Stimulated activated effector memory CD8-positive, alpha-beta T cell treated with anti-CD3 and anti-CD28 coated beads, Interleukin-12 subunit alpha, Interleukin-12 subunit beta, amount 100 ng/mL, for 72 hours (primary cell): ENCODE measurements around the gene AVPR1A.

Experiments
- ATAC-seq: fragments of 150-1000 bp; cut with Tn5 transposase; 2 replicates; pipeline ENCODE4 v1.10.0; 2021
- DNase-seq, 2 donors: peaks; one replicate each; pipeline ENCODE4 v3.0.0; 2021 to 2022; ENCODE audit warnings: low spot score in 2 of 2
- H3K27ac Mint-ChIP-seq: one replicate; pipeline ENCODE4 v1.8.0; 2022; ENCODE audit warnings: mild to moderate bottlenecking, mixed read lengths
- H3K36me3 Mint-ChIP-seq: one replicate; pipeline ENCODE4 v1.8.0; 2022; ENCODE audit warnings: mild to moderate bottlenecking, mixed read lengths
- H3K4me1 Mint-ChIP-seq: one replicate; pipeline ENCODE4 v1.8.0; 2022; ENCODE audit warnings: mixed read lengths
- H3K4me3 Mint-ChIP-seq: one replicate; pipeline ENCODE4 v1.8.0; 2022; ENCODE audit warnings: mild to moderate bottlenecking, mixed read lengths
- H3K9me3 Mint-ChIP-seq: one replicate; pipeline ENCODE4 v1.8.0; 2022; ENCODE audit warnings: mixed read lengths

Gene AVPR1A

DNA sequence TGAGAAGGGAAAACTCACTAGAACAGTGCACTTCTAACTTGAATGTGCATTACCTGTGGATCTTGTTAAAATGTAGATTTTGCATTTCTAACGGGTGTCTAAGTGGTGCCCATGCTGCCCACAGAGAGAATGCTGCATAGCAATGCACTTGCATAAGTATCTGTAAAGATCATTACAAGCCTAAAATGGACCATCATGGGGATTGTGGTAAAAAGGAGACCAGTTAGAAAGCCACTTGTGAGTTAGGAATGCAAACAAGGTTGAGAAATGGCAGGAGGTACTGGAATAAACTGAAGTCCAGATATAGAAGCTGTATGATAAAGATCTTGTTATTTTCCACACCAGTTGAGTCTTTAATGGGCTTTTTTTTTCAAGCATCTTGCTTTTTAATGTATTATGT, 18.8 kb downstream of the AVPR1A start:
- Mint-ChIP-seq H3K4me3 (no peak overlapping the region), H3K36me3 (no peaks in the 10 kb centered on the region), H3K4me1 (no peaks in the 10 kb centered on the region), H3K9me3 (peaks cover 3% of the 10 kb centered on the region), H3K27ac (no peak overlapping the region)
- DNase-seq (no peak), ATAC-seq (no peak)

DNA sequence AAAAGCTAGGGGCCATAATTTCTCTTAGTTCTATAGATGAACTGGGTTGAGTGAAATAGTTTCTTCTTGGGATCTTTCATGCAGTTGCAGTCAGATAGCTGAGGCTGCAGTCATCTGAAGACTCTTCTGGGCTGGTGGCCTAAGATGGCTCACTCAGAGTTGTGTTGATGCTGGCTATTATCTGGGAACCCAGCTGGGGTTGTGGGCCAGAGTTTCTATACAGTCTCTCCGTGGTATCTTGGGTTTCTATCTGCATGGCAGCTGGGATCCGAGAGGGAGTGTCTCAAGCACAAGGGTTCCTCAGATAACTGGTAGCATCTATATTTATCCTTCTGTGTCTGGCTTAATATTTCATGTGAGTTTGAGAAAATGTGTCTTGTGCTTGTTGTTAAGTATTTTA, 21.1 kb downstream of the AVPR1A start:
- no peaks in the 10 kb centered on the region for H3K4me1 Mint-ChIP-seq
- no peaks in the 10 kb centered on the region for H3K36me3 Mint-ChIP-seq
- peaks cover 3% of the 10 kb centered on the region for H3K9me3 Mint-ChIP-seq
- no peak overlapping the region for H3K27ac Mint-ChIP-seq
- ATAC-seq: no peak
- DNase-seq: no peak
- no peak overlapping the region for H3K4me3 Mint-ChIP-seq

DNA sequence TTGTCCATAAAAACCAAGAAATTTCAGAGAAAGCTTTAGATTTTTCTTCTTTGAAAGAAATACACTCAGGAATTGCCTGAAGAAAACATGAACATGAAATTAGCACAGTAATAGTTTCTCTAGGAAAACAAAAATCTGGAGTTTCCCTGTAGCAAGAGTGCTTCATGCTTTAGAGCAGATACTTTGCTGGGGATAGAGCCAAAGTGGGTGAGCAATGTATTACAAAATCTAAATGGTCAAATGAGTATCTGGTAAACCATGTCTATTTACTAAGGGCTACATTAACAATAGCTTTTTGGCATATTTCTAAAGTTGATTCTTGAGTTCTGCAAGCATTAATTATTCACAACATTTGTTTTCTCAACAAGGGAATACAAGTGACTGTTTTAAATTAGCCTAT, 26.2 kb downstream of the AVPR1A start:
- H3K27ac Mint-ChIP-seq: no peak overlapping the region
- peaks cover 7% of the 10 kb centered on the region for H3K9me3 Mint-ChIP-seq
- no peak overlapping the region for H3K4me3 Mint-ChIP-seq
- no peak for DNase-seq
- H3K4me1 Mint-ChIP-seq: no peaks in the 10 kb centered on the region
- no peak for ATAC-seq
- H3K36me3 Mint-ChIP-seq: no peaks in the 10 kb centered on the region

DNA sequence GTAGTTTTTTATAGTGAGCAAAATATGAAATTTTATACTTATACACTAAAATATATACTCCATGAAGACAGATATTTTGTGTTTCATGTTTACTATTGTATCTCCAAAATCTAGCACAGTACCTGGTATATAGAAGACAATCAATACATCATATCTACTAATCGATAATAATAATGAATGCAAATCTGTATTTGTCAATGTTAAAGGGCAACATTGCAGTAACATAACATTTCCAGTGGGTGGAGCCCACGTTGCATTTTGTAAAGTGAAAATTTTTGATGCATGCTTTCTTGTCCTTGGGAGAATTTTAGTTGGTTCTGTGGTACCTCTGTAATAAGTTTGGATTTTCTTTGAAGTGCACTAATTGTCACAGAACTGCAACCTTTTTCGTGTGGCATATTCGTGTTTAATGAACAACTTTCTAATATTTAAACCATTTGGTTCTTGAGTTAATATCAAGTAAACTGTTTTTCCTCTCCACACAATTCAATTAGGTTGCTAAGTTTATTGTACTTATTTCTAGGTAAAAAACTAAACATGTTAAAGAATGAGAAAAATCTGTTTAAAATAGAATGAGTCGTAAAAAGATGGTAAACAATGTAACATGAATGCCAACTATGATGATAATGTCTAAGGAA, 47.4 kb downstream of the AVPR1A start:
- no peaks in the 10 kb centered on the region for H3K4me1 Mint-ChIP-seq
- H3K27ac Mint-ChIP-seq: no peak overlapping the region
- ATAC-seq (no peak), DNase-seq (no peak)
- no peak overlapping the region for H3K4me3 Mint-ChIP-seq
- no peaks in the 10 kb centered on the region for H3K9me3 Mint-ChIP-seq
- no peaks in the 10 kb centered on the region for H3K36me3 Mint-ChIP-seq

DNA sequence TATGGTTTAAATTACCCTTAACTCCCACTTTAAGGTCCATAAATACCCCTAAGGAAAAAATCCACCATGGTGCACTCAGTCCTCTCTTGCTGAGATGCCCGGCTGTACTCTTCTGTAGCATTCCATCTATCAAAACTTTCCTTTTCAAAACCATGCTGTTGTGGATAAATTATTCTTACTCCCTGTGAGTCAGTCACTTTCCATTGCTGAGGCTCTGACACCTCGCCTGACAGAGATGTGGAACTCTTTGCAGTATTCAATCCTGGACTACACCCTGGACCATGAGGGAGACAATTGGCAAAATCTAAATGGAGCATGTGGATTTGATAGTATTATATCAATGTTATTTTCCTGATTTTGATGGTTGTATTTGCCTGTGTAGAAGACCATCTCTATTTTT, 49.1 kb downstream of the AVPR1A start:
- H3K4me3 Mint-ChIP-seq: no peak overlapping the region
- no peaks in the 10 kb centered on the region for H3K36me3 Mint-ChIP-seq
- ATAC-seq (no peak), DNase-seq (no peak)
- no peaks in the 10 kb centered on the region for H3K4me1 Mint-ChIP-seq
- no peaks in the 10 kb centered on the region for H3K9me3 Mint-ChIP-seq
- H3K27ac Mint-ChIP-seq: no peak overlapping the region

DNA sequence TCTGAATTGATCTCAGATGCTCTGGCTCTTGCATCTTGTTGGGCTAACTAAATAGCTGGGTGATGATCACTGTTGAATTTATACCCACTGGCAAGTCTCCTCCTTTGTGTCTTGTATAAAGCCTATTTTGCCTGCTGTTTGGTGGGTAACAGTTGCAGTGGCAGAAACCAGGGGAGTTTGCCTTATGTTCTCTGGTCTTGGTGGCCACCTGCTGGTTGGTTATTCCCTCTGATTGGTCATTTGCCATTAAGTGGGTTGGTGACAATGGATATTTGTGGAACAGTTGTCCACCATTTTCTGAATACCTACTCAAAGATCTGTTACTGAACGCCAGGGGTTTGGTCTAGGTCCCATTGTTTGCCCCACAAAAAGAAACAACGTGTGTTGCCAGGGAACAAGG, 52.1 kb downstream of the AVPR1A start:
- no peaks in the 10 kb centered on the region for H3K4me1 Mint-ChIP-seq
- ATAC-seq (no peak), DNase-seq (no peak)
- no peak overlapping the region for H3K27ac Mint-ChIP-seq
- H3K9me3 Mint-ChIP-seq: no peaks in the 10 kb centered on the region
- H3K4me3 Mint-ChIP-seq: no peak overlapping the region
- no peaks in the 10 kb centered on the region for H3K36me3 Mint-ChIP-seq

DNA sequence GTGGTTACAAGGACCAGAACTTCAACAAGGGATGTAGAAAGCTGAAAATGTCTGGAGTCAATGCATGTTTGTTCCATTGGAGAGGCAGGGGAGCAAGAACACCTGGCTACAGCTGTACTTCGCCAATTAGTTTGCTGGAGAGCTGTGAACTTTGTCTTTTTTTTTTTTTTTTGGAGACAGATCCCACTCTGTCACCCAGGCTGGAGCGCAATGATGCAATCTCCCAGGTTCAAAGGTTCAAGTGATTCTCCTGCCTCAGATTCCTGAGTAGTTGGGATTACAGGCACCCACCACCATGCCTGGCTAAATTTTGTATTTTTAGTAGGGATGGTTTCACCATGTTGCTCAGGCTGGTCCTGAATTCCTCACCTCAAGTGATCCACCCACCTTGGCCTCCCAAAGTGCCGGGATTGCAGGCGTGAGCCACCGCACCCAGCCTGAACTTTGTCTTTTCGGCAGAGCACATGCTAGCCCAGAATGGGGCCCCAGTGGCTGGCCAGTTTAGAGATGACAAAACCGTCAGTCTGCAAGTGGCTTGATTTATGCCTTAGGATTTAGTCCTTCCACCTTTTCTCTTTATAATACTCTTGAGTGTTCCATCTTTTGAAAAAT, 55.5 kb downstream of the AVPR1A start:
- ATAC-seq (no peak), DNase-seq (no peak)
- Mint-ChIP-seq H3K4me1 (no peaks in the 10 kb centered on the region), H3K27ac (no peak overlapping the region), H3K4me3 (no peak overlapping the region), H3K36me3 (no peaks in the 10 kb centered on the region), H3K9me3 (no peaks in the 10 kb centered on the region)

DNA sequence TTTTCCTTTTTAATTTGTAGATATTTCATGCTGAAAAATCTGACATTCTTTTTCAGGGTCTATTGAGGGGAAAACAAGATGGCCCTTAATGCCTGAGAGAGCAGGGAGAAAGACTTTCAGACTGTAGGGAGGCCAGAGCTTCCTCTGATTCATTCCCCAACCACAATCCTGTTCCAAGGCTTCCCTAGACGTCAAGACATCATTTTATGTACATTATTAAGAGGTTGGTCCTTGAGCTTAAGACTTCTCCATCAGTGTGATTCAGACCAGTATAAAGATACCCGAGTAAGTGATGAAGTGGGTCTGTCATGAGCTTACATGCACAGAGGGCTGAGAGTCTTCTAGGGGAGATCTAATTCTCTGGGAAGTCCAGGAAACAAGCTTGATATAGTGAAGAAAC, 57.3 kb downstream of the AVPR1A start:
- no peak overlapping the region for H3K4me3 Mint-ChIP-seq
- H3K36me3 Mint-ChIP-seq: no peaks in the 10 kb centered on the region
- ATAC-seq (no peak), DNase-seq (no peak)
- no peak overlapping the region for H3K27ac Mint-ChIP-seq
- no peaks in the 10 kb centered on the region for H3K9me3 Mint-ChIP-seq
- no peaks in the 10 kb centered on the region for H3K4me1 Mint-ChIP-seq

DNA sequence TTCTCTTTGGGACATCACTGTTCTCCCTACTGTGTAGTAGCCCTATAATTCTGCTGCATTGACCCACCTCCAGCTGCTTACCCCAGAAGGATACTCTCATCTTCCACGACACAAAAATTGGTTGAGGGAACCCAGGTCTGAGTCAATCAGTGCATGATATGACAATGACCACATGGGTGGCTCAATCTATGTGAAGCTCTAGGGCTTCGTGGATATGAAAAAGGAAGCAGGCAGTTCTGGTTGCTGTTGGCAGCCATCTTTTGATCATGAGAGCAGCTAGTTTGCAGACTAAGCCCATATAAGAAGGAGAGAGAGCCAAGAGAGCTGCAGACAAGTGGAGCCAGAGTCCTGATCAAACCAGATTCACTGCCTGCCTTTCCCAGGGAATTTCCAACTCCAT, 57.9 kb downstream of the AVPR1A start:
- Mint-ChIP-seq H3K4me1 (no peaks in the 10 kb centered on the region), H3K36me3 (no peaks in the 10 kb centered on the region), H3K4me3 (no peak overlapping the region), H3K27ac (no peak overlapping the region), H3K9me3 (no peaks in the 10 kb centered on the region)
- ATAC-seq (no peak), DNase-seq (no peak)
